ENCODE measurements around the gene TES.

DNA sequence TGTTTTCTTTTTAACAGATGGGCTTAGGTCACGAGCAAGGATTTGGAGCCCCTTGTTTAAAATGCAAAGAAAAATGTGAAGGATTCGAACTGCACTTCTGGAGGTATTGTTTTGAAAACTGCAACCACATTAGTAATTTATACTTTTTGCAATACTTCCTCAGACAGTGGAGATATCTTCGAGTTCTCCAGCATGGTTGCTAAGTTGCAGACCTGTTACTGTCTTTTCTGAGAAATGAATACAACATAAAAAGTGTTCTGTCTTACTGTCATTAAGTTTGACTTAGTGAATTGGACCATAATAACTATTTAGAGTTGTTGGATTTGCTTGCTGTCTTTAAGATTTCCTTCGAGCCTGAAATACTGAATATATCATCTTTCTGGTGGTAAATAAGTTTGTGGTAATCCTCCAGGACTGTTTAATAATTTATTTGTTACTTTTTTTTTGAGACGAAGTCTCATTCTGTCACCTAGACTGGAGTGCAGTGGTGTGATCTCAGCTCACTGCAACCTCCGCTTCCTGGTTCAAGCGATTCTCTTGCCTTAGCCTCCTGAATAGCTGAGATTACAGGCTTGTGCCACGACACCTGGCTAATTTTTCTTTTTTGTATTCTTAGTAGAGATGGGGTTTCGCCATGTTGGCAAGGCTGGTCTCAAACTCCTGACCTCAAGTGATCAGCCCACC, 24.3 kb downstream of the TES start:
- TF ChIP-seq TAF1 (conservative IDR thresholded peaks at IDR 0.05): no peak
- no peak for TF ChIP-seq SP1 (IDR thresholded peaks at IDR 0.05)
- TF ChIP-seq, protein P1, sequence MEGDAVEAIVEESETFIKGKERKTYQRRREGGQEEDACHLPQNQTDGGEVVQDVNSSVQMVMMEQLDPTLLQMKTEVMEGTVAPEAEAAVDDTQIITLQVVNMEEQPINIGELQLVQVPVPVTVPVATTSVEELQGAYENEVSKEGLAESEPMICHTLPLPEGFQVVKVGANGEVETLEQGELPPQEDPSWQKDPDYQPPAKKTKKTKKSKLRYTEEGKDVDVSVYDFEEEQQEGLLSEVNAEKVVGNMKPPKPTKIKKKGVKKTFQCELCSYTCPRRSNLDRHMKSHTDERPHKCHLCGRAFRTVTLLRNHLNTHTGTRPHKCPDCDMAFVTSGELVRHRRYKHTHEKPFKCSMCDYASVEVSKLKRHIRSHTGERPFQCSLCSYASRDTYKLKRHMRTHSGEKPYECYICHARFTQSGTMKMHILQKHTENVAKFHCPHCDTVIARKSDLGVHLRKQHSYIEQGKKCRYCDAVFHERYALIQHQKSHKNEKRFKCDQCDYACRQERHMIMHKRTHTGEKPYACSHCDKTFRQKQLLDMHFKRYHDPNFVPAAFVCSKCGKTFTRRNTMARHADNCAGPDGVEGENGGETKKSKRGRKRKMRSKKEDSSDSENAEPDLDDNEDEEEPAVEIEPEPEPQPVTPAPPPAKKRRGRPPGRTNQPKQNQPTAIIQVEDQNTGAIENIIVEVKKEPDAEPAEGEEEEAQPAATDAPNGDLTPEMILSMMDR (IDR thresholded peaks at IDR 0.05; ENCODE audit: low read depth, low read length, missing input control): no peak
- no peak for TF ChIP-seq RXRA (IDR thresholded peaks at IDR 0.05)
- TF ChIP-seq, protein P2, sequence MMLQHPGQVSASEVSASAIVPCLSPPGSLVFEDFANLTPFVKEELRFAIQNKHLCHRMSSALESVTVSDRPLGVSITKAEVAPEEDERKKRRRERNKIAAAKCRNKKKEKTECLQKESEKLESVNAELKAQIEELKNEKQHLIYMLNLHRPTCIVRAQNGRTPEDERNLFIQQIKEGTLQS (IDR thresholded peaks at IDR 0.05): no peak
- TF ChIP-seq, protein P3, sequence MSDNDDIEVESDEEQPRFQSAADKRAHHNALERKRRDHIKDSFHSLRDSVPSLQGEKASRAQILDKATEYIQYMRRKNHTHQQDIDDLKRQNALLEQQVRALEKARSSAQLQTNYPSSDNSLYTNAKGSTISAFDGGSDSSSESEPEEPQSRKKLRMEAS (IDR thresholded peaks at IDR 0.05): no peak
- no peak for TF ChIP-seq RAD21 (IDR thresholded peaks at IDR 0.05)
- TF ChIP-seq, protein P4, sequence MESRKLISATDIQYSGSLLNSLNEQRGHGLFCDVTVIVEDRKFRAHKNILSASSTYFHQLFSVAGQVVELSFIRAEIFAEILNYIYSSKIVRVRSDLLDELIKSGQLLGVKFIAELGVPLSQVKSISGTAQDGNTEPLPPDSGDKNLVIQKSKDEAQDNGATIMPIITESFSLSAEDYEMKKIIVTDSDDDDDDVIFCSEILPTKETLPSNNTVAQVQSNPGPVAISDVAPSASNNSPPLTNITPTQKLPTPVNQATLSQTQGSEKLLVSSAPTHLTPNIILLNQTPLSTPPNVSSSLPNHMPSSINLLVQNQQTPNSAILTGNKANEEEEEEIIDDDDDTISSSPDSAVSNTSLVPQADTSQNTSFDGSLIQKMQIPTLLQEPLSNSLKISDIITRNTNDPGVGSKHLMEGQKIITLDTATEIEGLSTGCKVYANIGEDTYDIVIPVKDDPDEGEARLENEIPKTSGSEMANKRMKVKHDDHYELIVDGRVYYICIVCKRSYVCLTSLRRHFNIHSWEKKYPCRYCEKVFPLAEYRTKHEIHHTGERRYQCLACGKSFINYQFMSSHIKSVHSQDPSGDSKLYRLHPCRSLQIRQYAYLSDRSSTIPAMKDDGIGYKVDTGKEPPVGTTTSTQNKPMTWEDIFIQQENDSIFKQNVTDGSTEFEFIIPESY (IDR thresholded peaks at IDR 0.05): no peak
- no peak for TF ChIP-seq YY1 (IDR thresholded peaks at IDR 0.05)

Measured in liver (tissue), 3 donors.